Right lobe of liver (tissue), 6 donors: ENCODE measurements around the gene KCNB1. TPM values are rescaled to one million over a fixed set of nuclear protein-coding genes. Genes with fewer than 3 reads are reported as not detected.

ENCODE experiments used
- ATAC-seq, 4 donors: fragments of 200-7000 bp; cut with Tn5 transposase; one replicate each; pipeline ENCODE4 v1.9.1; 2020; ENCODE audit warnings: mild to moderate bottlenecking in 4 of 4, moderate library complexity in 4 of 4
- DNase-seq, 3 donors: peaks; one replicate each; pipeline ENCODE4 v3.0.0-alpha.2; 2020
- H3K27ac ChIP-seq, 3 donors: fragments of 200-600 bp; one replicate each; pipeline ENCODE4 v1.8.0; 2022
- H3K27me3 ChIP-seq, 2 donors: fragments of 200-600 bp; one replicate each; pipeline ENCODE4 v1.8.0; 2022
- H3K36me3 ChIP-seq, 4 donors: fragments of 200-600 bp; sonication (generic) in 1 of 4; one replicate each; pipeline versions ENCODE4 v1.5.1 to v1.8.0; 2017 to 2022; ENCODE audit warnings: control low read depth in 1 of 4
- H3K4me1 ChIP-seq, 4 donors: fragments of 200-600 bp; sonication (generic) in 1 of 4; one replicate each; pipeline versions ENCODE4 v1.5.1 to v1.8.0; 2017 to 2022; ENCODE audit warnings: control low read depth in 1 of 4
- H3K4me3 ChIP-seq, 3 donors: fragments of 200-600 bp; one replicate each; pipeline ENCODE4 v1.8.0; 2022
- H3K9me3 ChIP-seq, 4 donors: fragments of 200-600 bp; sonication (generic) in 1 of 4; one replicate each; pipeline versions ENCODE4 v1.5.1 to v1.8.0; 2017 to 2022; ENCODE audit warnings: control low read depth in 1 of 4
- CTCF ChIP-seq, 4 donors: fragments of 200-600 bp in 3 of 4; fragments of 450-650 bp in 1 of 4; IDR thresholded peaks; one replicate each; pipeline versions ENCODE4 v1.5.1 to v1.8.0; 2016 to 2022; ENCODE audit warnings: antibody characterized with exemption in 4 of 4, mild to moderate bottlenecking in 2 of 4
- POLR2A ChIP-seq: fragments of 450-650 bp; IDR thresholded peaks from one replicate; pipeline ENCODE4 v1.6.1; 2017; ENCODE audit warnings: antibody characterized with exemption, mild to moderate bottlenecking
- WGBS: methylation state at CpG from one replicate; pipeline ENCODE4 v1.1.6; 2018; ENCODE audit warnings: low coverage, low lambda C conversion rate; ENCODE audit not compliant: insufficient coverage; ENCODE audit errors: missing lambda C conversion rate; 5-methylcytosine and 5-hydroxymethylcytosine counted together
- intact Hi-C, 2 donors: fragments of 100-400 bp; cut with DNase I; formaldehyde crosslinking; loops; one replicate each; pipeline versions ENCODE4 v1.11.2 to v1.14.1; 2022
- total RNA-seq, 6 experiments: library from RNA; depleted of rRNA in 2 of 6; stranded (reverse); fragments of >200 nt in 2 of 6; fragmentation: NEBNext Ultra II Directional in 3 of 6; extraction: Animal tissue kit (Norgen Biotek cat#: 25700) in 3 of 6; gene quantifications; one replicate each; pipeline versions ENCODE4 v1.1.0 to v1.2.4, GENCODE V29; 2016 to 2023
- donor health status: DM: no; HTN: yes; CAD: no.
- donor health status: DM: no; HTN: no; CAD: no.
- donor health status: DM: no; HTN: no; CAD: no.
- donor health status: DM: no; HTN: yes; CAD: no.
- donor health status: DM: no; HTN: yes; CAD: no.

Gene KCNB1
- total RNA-seq, 6 experiments from 2014 or later: 1.5 to 8.2 (median 3.8) TPM

- Histone ChIP-seq H3K27ac (no peak overlapping the region), H3K4me1 (no peaks in the 10 kb centered on the region), H3K36me3 (no peaks in the 10 kb centered on the region), H3K9me3 (no peaks in the 10 kb centered on the region), H3K27me3 (no peaks in the 10 kb centered on the region), H3K4me3 (no peak overlapping the region)
- WGBS: 76% methylated on average over 2 of the region's 2 CpGs
- intact Hi-C loops: loop anchor here in 1 of 2 donors (5.0 kb wide), 1 partner anchor 181 kb away; no protein-coding TSS in a partner anchor
- no peak for TF ChIP-seq POLR2A
- no peak for TF ChIP-seq CTCF (IDR thresholded peaks at IDR 0.05)
- no peak for DNase-seq
- no peak for ATAC-seq
Measured at GRCh38 chr20:49513517-49513916, 31.0 kb upstream of the KCNB1 start.

- no peak for TF ChIP-seq CTCF (IDR thresholded peaks at IDR 0.05)
- no peak for TF ChIP-seq POLR2A
- no peak for DNase-seq
- Histone ChIP-seq H3K4me1 (no peaks in the 10 kb centered on the region), H3K4me3 (no peak overlapping the region), H3K36me3 (no peaks in the 10 kb centered on the region), H3K9me3 (no peaks in the 10 kb centered on the region), H3K27me3 (no peaks in the 10 kb centered on the region), H3K27ac (no peak overlapping the region)
- intact Hi-C loops: loop anchor here in 1 of 2 donors (5.0 kb wide), 1 partner anchor 181 kb away; no protein-coding TSS in a partner anchor
- no peak for ATAC-seq
- WGBS: 83% methylated on average over 1 of the region's 11 CpGs
Measured at GRCh38 chr20:49513009-49513408, 30.5 kb upstream of the KCNB1 start.

- no peaks in the 10 kb centered on the region for H3K27me3 ChIP-seq
- 67% methylated on average over 2 of the region's 2 CpGs for WGBS
- no peak for TF ChIP-seq POLR2A
- TF ChIP-seq CTCF (IDR thresholded peaks at IDR 0.05): no peak
- H3K4me1 ChIP-seq: no peaks in the 10 kb centered on the region
- H3K27ac ChIP-seq: no peak overlapping the region
- no peak overlapping the region for H3K4me3 ChIP-seq
- ATAC-seq (no peak), DNase-seq (no peak)
- H3K9me3 ChIP-seq: no peaks in the 10 kb centered on the region
- no peaks in the 10 kb centered on the region for H3K36me3 ChIP-seq
- intact Hi-C loops: loop anchor here in 1 of 2 donors (5.0 kb wide), 1 partner anchor 180 kb away; no protein-coding TSS in a partner anchor
Measured at GRCh38 chr20:49511788-49512525, 29.5 kb upstream of the KCNB1 start.

GRCh38 chr20:49510562-49511122 lies 28.2 kb upstream of the KCNB1 start:
- H3K36me3 ChIP-seq: no peaks in the 10 kb centered on the region
- no peak overlapping the region for H3K4me3 ChIP-seq
- DNase-seq: no peak
- H3K27me3 ChIP-seq: no peaks in the 10 kb centered on the region
- H3K27ac ChIP-seq: no peak overlapping the region
- TF ChIP-seq CTCF (IDR thresholded peaks at IDR 0.05) (no peak), POLR2A (no peak)
- H3K9me3 ChIP-seq: no peaks in the 10 kb centered on the region
- WGBS: 30% methylated on average over 9 of the region's 12 CpGs
- no peak for ATAC-seq
- intact Hi-C loops: loop anchor here in 1 of 2 donors (5.0 kb wide), 1 partner anchor 178 kb away; no protein-coding TSS in a partner anchor
- H3K4me1 ChIP-seq: no peaks in the 10 kb centered on the region
